Activated CD8-positive, alpha-beta T cell treated with anti-CD3 and anti-CD28 coated beads for 36 hours (primary cell): ENCODE data around the gene SH2D2A. TPM values are rescaled to one million over a fixed set of nuclear protein-coding genes. Genes with fewer than 3 reads are reported as not detected.
A peak's percentile ranks its signal among the peaks of the same experiment; 100 is the strongest.

Experiments
- ATAC-seq: fragments of 200-7000 bp; cut with Tn5 transposase; one replicate; pipeline ENCODE4 v1.10.0; 2021; ENCODE audit warnings: mild to moderate bottlenecking, moderate library complexity
- CTCF ChIA-PET: fragments of 350-600 bp; sonication (Branson Sonifier 250); formaldehyde crosslinking; loops from one replicate; lab custom pipeline; 2021; ENCODE audit warnings: antibody characterized with exemption; lab: Charles Lee
- POLR2A ChIA-PET: fragments of 350-600 bp; sonication (Branson Sonifier 250); formaldehyde crosslinking; loops from one replicate; lab custom pipeline; 2021; ENCODE audit warnings: antibody characterized with exemption; lab: Charles Lee
- DNase-seq: peaks from one replicate; pipeline ENCODE4 v3.0.0-alpha.2; 2020
- H3K27ac Mint-ChIP-seq: one replicate; pipeline ENCODE4 v1.8.0; 2021; ENCODE audit warnings: mild to moderate bottlenecking, mixed read lengths
- H3K27me3 Mint-ChIP-seq: one replicate; pipeline ENCODE4 v1.8.0; 2021; ENCODE audit warnings: mixed read lengths
- H3K36me3 Mint-ChIP-seq: one replicate; pipeline ENCODE4 v1.8.0; 2021; ENCODE audit warnings: low read depth, mixed read lengths
- H3K4me1 Mint-ChIP-seq: one replicate; pipeline ENCODE4 v1.8.0; 2021; ENCODE audit warnings: low read depth, mixed read lengths
- H3K4me3 Mint-ChIP-seq: one replicate; pipeline ENCODE4 v1.8.0; 2021; ENCODE audit warnings: mild to moderate bottlenecking, moderate library complexity, mixed read lengths
- H3K9me3 Mint-ChIP-seq: one replicate; pipeline ENCODE4 v1.8.0; 2021; ENCODE audit warnings: mixed read lengths
- intact Hi-C: fragments of 100-400 bp; cut with micrococcal nuclease; formaldehyde crosslinking; loops from one replicate; pipeline ENCODE4 v1.10.0; 2022
- total RNA-seq, 2 experiments: library from RNA; stranded (reverse); gene quantifications; one replicate each; pipeline ENCODE4 v1.2.3, GENCODE V29; 2021
- TF ChIP-seq, protein P1 (sequence below): fragments of 200-600 bp; IDR thresholded peaks from one replicate; pipeline ENCODE4 v1.8.0; 2022; ENCODE audit warnings: antibody characterized with exemption, mild to moderate bottlenecking

Gene SH2D2A
- total RNA-seq, 2 experiments from 2014 or later, result 297 to 315 TPM

DNA sequence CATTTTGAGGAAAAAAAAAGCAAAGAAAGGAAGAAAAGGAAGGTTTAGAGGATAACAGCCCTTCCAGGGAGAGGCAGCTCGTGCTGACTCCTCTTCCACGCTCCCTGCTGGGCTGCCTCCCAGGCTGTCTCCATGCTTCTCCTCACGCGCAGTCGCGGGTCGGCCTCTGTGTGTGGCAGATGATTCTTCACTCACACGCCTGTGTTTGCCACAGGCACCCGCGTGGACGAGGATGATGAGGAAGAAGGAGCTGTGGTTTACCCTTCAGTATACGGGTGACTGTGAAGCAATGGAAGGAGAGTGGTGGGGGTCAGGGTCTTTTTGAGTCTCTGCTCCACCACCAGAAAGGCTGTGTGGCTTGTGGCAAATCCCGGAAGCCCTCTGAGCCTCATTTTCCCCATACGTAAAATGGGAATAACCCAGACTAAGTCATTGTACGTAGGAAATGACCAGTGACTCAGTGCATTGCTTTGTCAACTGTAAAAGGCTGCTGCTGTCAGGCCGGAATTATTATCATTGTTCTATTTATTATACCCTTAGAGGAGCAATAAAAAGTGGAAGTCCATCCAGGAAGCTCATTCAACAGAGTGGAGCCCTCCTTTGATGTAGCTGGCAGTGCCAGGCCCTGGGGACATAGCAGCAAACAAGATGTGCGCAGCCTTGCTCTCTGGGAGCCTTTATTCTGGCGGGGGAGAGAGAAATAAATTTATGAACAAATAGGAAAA is 11.9 kb upstream of the SH2D2A start:
- Mint-ChIP-seq H3K4me3 (no peak overlapping the region), H3K27me3 (peaks cover 8% of the 10 kb centered on the region), H3K36me3 (no peaks in the 10 kb centered on the region), H3K4me1 (peaks cover 1% of the 10 kb centered on the region), H3K27ac (no peak overlapping the region), H3K9me3 (no peaks in the 10 kb centered on the region)
- ATAC-seq (no peak), DNase-seq (no peak)
- CTCF ChIA-PET, result interaction anchor here (2.3 to 8.5 kb wide), 2 partner anchors 9 to 32 kb away, joined by 9 to 93 read pairs; partner anchors contain the start of gene NTRK1
- intact Hi-C loops, result no loop called here
- POLR2A ChIA-PET, result interaction anchor here (0.6 to 2.1 kb wide), 3 partner anchors 21 to 26 kb away, joined by 3 to 8 read pairs (median 6); no protein-coding TSS in a partner anchor
- TF ChIP-seq, protein P1, sequence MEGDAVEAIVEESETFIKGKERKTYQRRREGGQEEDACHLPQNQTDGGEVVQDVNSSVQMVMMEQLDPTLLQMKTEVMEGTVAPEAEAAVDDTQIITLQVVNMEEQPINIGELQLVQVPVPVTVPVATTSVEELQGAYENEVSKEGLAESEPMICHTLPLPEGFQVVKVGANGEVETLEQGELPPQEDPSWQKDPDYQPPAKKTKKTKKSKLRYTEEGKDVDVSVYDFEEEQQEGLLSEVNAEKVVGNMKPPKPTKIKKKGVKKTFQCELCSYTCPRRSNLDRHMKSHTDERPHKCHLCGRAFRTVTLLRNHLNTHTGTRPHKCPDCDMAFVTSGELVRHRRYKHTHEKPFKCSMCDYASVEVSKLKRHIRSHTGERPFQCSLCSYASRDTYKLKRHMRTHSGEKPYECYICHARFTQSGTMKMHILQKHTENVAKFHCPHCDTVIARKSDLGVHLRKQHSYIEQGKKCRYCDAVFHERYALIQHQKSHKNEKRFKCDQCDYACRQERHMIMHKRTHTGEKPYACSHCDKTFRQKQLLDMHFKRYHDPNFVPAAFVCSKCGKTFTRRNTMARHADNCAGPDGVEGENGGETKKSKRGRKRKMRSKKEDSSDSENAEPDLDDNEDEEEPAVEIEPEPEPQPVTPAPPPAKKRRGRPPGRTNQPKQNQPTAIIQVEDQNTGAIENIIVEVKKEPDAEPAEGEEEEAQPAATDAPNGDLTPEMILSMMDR, result no peak

DNA sequence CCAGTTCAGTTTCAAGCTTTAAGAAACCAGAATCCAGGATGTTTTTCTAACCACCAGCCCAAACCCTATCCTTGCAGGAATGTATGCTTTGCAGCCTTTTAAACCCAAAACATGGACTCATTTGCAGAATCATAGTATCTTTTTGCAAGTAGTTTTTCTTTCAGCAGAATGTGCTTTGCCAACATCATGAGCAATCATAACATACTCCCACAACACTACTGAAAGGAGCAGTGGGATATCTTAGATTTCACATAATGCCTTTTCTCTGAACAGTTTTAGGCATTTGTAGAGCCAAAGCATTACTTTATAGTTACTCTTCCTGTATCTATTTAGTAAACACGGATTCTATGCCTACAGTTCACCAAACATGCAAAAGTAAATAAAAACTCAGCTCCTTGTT is 10.0 kb upstream of the SH2D2A start:
- ATAC-seq (no peak), DNase-seq (no peak)
- Mint-ChIP-seq H3K4me3 (no peak overlapping the region), H3K9me3 (no peaks in the 10 kb centered on the region), H3K27ac (no peak overlapping the region), H3K36me3 (no peaks in the 10 kb centered on the region), H3K4me1 (peaks cover 17% of the 10 kb centered on the region), H3K27me3 (peaks cover 4% of the 10 kb centered on the region)
- POLR2A ChIA-PET, result interaction anchor here (0.6 to 1.8 kb wide), 4 partner anchors 10 to 121 kb away, joined by 3 to 5 read pairs (median 4); partner anchors contain the start of genes NTRK1 and SH2D2A
- intact Hi-C loops, result no loop called here
- TF ChIP-seq, protein P1, result no peak
- CTCF ChIA-PET, result interaction anchor here (0.6 to 8.5 kb wide), 5 partner anchors 11 to 101 kb away, joined by 3 to 93 read pairs (median 3); no protein-coding TSS in a partner anchor

DNA sequence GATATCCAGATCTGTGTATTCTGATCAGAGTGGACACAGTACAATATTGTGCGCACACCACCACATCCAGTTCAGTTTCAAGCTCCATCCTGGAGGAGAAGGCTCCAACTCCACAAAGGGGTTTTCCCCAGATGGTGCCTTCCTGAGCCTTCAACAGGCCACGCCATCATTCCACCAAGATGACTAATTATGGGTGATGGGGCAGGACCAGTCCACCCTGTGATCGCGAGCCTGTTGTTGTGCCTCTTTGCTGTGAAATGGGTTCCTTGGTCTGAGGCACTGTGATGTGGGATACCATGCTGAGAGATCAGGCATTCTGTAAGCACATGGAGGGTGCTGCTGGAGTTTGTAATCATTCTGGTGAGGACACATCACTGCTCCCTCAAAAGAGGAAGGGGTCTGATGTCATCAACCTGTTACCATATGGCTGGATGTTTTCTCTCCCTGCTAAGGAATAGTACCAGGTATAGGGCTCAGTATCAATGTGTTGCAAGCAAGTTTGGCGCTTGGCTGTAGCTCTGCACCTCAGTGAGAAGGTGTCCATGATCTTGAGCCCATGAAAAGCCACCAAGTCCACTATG is 6.7 kb upstream of the SH2D2A start:
- Mint-ChIP-seq H3K27me3 (no peaks in the 10 kb centered on the region), H3K9me3 (peaks cover 6% of the 10 kb centered on the region), H3K4me3 (no peak overlapping the region), H3K4me1 (peaks cover 36% of the 10 kb centered on the region), H3K36me3 (peaks cover 9% of the 10 kb centered on the region), H3K27ac (peak overlapping the region; percentile 65)
- DNase-seq, result no peak
- TF ChIP-seq, protein P1, result no peak
- CTCF ChIA-PET, result interaction anchor here (1.3 to 8.5 kb wide), 5 partner anchors 14 to 67 kb away, joined by 3 to 93 read pairs (median 5); partner anchors contain the start of gene NTRK1
- POLR2A ChIA-PET, result interaction anchor here (1.5 to 2.0 kb wide), 2 partner anchors 10 to 67 kb away, joined by 3 to 5 read pairs; no protein-coding TSS in a partner anchor
- no peak for ATAC-seq
- intact Hi-C loops, result no loop called here

DNA sequence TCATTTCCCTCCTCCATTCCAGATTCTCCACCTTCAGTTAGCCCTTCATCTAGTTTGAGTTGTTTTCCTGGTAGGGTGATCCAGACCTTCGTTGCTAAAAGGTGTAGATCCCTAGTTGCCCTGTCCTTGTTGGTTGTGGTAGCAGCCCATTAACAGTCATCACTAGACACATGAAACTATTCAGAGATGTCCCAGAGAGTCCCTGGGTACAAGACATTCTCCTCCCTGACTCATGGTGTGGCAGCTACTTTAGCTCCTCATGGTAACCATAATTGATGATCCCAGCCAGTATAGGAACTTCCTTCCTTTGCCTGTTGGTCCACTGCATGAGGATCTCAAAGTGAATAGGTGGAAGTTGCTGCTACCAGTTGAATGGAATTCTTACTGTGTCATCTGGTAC is 6.0 kb upstream of the SH2D2A start:
- intact Hi-C loops, result no loop called here
- Mint-ChIP-seq H3K27ac (peak overlapping the region; percentile 65), H3K4me3 (no peak overlapping the region), H3K36me3 (peaks cover 9% of the 10 kb centered on the region), H3K9me3 (peaks cover 6% of the 10 kb centered on the region), H3K4me1 (peaks cover 42% of the 10 kb centered on the region), H3K27me3 (no peaks in the 10 kb centered on the region)
- no peak for DNase-seq
- TF ChIP-seq, protein P1, result no peak
- POLR2A ChIA-PET, result interaction anchor here (0.6 to 1.3 kb wide), 4 partner anchors 9 to 37 kb away, joined by 3 to 5 read pairs (median 4); partner anchors contain the start of gene NTRK1
- no peak for ATAC-seq
- CTCF ChIA-PET, result interaction anchor here (1.1 to 8.5 kb wide), 8 partner anchors 15 to 105 kb away, joined by 4 to 93 read pairs (median 6); partner anchors contain the start of gene NTRK1
